ENCODE results near the gene PRSS1.
A peak's percentile ranks its signal among the peaks of the same experiment; 100 is the strongest.

The PRSS1 gene

DNA sequence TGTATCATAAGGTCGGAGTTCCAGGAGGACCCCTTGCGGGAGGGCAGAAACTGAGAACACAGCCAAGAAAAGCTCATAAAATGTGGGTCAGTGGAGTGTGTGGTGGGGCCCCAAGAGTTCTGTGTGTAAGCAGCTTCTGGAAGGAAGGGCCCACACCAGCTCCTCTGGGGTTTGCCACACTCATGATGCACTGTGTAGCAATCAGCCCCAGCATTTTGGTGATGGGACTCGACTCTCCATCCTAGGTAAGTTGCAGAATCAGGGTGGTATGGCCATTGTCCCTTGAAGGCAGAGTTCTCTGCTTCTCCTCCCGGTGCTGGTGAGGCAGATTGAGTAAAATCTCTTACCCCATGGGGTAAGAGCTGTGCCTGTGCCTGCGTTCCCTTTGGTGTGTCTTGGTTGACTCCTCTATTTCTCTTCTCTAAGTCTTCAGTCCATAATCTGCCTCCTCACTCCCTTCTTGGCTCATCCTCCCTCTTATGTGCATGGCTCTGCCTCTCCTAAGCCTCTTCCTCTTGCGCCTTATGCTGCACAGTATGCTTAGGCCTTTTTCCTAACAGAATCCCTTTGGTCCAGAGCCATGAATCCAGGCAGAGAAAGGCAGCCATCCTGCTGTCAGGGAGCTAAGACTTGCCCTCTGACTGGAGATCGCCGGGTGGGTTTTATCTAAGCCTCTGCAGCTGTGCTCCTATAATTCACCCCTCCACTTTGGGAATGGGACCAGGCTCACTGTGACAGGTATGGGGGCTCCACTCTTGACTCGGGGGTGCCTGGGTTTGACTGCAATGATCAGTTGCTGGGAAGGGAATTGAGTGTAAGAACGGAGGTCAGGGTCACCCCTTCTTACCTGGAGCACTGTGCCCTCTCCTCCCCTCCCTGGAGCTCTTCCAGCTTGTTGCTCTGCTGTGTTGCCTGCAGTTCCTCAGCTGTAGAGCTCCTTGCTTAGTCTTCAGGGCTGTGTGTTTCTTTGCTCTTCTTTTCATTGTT, 39.3 kb downstream of the PRSS1 start:
- DNase-seq (ENCODE audit: low read depth, low spot score): no peak
- H3K4me3 ChIP-seq (ENCODE audit: low read length): peak overlapping the region; percentile 97

DNA sequence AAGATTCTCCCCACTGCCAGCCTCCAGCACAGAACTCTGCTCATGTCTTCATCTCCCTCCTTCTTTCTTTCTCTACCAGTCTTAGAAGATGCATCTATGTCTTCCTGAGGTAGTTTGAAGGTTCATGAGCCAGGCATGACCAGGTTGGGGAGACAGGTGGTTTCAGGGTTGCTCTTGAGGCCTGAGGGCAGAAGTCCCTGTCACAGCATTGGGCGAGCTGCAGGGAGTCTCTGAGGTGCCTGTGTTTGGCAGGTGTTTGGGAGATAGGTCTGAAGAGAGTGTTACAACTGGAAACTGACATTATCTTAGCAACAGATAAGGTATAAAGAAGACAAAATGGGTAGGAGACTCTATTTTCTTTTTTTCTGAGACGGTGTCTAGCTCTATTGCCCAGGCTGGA, 40.2 kb downstream of the PRSS1 start:
- DNase-seq (ENCODE audit: low read depth, low spot score): no peak

DNA sequence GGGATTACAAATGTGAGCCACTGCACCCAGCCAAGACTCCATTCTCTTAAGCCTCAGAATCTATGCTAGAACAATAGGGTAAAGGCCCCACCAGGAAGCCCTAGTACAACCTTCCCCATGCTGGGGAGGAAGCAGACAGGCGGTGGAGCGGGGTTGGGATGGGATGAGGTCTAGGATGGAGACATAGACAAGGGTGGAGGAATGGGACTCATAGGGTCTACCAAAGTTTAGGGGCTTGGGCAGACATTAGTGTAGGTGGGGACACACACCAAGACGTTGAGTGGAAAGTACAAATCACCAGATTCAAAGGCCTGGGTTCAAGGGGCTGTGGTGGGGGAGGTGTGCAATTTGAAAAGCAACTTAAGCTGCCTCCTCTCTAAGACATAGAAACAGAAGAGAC, 40.8 kb downstream of the PRSS1 start:
- peak overlapping the region; percentile 97 for H3K4me3 ChIP-seq (ENCODE audit: low read length)
- DNase-seq (ENCODE audit: low read depth, low spot score): peak; percentile 60

More for the DNA sequence above, 40.2 kb downstream of the PRSS1 start:
- peak overlapping the region; percentile 97 for H3K4me3 ChIP-seq (ENCODE audit: low read length)

DNA sequence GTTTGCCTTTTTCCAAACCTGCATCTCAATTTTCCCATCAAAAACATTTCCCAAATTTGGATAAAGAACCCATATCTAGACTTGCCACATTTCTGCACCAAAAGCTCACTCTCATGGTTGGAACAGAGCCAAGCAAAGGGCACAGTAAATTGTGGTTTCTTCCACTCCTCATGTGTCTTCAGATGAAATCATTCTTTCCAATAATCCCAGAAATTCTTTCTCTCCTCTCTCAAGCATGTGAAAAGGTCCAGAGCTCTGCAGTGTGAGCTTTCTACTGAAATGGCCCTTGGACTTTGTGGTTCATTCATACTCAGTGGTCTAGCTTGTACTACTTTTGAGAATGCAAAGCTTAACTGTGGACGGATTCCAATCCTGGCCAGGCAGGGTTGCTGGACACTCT, 41.3 kb downstream of the PRSS1 start:
- no peak for DNase-seq (ENCODE audit: low read depth, low spot score)
- H3K4me3 ChIP-seq (ENCODE audit: low read length): peak overlapping the region; percentile 97

DNA sequence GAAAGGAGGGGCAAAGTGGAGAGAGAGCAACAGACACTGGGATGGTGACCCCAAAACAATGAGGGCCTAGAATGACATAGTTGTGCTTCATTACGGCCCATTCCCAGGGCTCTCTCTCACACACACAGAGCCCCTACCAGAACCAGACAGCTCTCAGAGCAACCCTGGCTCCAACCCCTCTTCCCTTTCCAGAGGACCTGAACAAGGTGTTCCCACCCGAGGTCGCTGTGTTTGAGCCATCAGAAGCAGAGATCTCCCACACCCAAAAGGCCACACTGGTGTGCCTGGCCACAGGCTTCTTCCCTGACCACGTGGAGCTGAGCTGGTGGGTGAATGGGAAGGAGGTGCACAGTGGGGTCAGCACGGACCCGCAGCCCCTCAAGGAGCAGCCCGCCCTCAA, 42.2 kb downstream of the PRSS1 start:
- H3K4me3 ChIP-seq (ENCODE audit: low read length): peak overlapping the region; percentile 97

DNA sequence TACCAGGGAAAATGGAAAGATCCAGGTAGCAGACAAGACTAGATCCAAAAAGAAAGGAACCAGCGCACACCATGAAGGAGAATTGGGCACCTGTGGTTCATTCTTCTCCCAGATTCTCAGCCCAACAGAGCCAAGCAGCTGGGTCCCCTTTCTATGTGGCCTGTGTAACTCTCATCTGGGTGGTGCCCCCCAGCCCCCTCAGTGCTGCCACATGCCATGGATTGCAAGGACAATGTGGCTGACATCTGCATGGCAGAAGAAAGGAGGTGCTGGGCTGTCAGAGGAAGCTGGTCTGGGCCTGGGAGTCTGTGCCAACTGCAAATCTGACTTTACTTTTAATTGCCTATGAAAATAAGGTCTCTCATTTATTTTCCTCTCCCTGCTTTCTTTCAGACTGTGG, 42.9 kb downstream of the PRSS1 start:
- peak overlapping the region; percentile 20 for H3K4me3 ChIP-seq (ENCODE audit: low read length)
- DNase-seq (ENCODE audit: low read depth, low spot score): no peak

More for the DNA sequence above, 42.2 kb downstream of the PRSS1 start:
- no peak for DNase-seq (ENCODE audit: low read depth, low spot score)

DNA sequence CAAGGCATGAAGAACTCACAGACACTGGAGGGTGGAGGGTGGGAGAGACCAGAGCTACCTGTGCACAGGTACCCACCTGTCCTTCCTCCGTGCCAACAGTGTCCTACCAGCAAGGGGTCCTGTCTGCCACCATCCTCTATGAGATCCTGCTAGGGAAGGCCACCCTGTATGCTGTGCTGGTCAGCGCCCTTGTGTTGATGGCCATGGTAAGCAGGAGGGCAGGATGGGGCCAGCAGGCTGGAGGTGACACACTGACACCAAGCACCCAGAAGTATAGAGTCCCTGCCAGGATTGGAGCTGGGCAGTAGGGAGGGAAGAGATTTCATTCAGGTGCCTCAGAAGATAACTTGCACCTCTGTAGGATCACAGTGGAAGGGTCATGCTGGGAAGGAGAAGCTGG, 43.3 kb downstream of the PRSS1 start:
- no peak overlapping the region; the same call in 1 of the 2 replicates for H3K4me3 ChIP-seq (ENCODE audit: low read length)
- no peak for DNase-seq (ENCODE audit: low read depth, low spot score)

DNA sequence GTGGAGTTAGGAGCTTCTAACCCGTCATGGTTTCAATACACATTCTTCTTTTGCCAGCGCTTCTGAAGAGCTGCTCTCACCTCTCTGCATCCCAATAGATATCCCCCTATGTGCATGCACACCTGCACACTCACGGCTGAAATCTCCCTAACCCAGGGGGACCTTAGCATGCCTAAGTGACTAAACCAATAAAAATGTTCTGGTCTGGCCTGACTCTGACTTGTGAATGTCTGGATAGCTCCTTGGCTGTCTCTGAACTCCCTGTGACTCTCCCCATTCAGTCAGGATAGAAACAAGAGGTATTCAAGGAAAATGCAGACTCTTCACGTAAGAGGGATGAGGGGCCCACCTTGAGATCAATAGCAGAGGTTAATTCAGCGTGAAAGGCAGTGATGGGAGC, 43.9 kb downstream of the PRSS1 start:
- no peak for DNase-seq (ENCODE audit: low read depth, low spot score)
- no peak overlapping the region for H3K4me3 ChIP-seq (ENCODE audit: low read length)

DNA sequence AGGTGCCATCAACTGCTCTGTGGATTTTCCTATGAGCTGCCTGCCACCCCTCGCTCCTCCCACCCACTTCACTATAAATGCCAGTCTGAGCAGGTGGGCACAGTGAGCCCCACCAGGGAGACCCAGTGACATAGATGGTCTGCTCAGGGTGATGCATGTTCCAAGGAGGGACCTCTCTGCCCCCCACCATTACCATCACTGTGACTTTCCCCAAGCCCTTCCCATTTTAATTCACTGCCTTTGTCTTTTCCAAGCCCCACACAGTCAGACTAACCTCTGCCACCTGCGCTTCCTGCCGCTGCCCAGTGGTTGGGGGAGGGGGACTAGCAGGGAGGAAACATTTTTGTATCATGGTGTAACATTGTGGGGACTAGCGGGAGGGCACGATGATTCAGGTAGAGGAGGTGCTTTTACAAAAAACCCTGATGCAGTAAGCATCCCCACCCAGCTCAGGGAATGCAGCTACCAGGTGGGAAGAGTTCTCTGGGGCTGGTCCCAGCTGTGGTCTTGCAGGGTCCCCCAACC, 46.1 kb downstream of the PRSS1 start:
- peak overlapping the region; percentile 84 for H3K4me3 ChIP-seq (ENCODE audit: low read length)
- DNase-seq (ENCODE audit: low read depth, low spot score): peak; percentile 96

DNA sequence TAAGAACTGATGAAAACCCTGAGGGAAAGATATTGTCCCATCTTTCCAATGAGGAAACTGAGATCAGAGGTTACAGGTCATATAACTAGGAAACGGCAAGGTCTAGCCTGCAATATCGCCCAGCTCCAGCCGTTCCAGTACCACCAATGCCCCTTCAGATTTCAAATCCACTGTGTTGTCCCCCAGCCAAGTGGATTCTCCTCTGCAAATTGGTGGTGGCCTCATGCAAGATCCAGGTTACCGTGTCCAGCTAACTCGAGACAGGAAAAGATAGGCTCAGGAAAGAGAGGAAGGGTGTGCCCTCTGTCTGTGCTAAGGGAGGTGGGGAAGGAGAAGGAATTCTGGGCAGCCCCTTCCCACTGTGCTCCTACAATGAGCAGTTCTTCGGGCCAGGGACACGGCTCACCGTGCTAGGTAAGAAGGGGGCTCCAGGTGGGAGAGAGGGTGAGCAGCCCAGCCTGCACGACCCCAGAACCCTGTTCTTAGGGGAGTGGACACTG, 46.8 kb downstream of the PRSS1 start:
- peak; percentile 51 for DNase-seq (ENCODE audit: low read depth, low spot score)
- H3K4me3 ChIP-seq (ENCODE audit: low read length): peak overlapping the region; percentile 84

DNA sequence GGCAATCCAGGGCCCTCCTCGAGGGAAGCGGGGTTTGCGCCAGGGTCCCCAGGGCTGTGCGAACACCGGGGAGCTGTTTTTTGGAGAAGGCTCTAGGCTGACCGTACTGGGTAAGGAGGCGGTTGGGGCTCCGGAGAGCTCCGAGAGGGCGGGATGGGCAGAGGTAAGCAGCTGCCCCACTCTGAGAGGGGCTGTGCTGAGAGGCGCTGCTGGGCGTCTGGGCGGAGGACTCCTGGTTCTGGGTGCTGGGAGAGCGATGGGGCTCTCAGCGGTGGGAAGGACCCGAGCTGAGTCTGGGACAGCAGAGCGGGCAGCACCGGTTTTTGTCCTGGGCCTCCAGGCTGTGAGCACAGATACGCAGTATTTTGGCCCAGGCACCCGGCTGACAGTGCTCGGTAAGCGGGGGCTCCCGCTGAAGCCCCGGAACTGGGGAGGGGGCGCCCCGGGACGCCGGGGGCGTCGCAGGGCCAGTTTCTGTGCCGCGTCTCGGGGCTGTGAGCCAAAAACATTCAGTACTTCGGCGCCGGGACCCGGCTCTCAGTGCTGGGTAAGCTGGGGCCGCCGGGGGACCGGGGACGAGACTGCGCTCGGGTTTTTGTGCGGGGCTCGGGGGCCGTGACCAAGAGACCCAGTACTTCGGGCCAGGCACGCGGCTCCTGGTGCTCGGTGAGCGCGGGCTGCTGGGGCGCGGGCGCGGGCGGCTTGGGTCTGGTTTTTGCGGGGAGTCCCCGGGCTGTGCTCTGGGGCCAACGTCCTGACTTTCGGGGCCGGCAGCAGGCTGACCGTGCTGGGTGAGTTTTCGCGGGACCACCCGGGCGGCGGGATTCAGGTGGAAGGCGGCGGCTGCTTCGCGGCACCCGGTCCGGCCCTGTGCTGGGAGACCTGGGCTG, 47.5 kb downstream of the PRSS1 start:
- DNase-seq (ENCODE audit: low read depth, low spot score): no peak
- H3K4me3 ChIP-seq (ENCODE audit: low read length): peak overlapping the region; percentile 84

DNA sequence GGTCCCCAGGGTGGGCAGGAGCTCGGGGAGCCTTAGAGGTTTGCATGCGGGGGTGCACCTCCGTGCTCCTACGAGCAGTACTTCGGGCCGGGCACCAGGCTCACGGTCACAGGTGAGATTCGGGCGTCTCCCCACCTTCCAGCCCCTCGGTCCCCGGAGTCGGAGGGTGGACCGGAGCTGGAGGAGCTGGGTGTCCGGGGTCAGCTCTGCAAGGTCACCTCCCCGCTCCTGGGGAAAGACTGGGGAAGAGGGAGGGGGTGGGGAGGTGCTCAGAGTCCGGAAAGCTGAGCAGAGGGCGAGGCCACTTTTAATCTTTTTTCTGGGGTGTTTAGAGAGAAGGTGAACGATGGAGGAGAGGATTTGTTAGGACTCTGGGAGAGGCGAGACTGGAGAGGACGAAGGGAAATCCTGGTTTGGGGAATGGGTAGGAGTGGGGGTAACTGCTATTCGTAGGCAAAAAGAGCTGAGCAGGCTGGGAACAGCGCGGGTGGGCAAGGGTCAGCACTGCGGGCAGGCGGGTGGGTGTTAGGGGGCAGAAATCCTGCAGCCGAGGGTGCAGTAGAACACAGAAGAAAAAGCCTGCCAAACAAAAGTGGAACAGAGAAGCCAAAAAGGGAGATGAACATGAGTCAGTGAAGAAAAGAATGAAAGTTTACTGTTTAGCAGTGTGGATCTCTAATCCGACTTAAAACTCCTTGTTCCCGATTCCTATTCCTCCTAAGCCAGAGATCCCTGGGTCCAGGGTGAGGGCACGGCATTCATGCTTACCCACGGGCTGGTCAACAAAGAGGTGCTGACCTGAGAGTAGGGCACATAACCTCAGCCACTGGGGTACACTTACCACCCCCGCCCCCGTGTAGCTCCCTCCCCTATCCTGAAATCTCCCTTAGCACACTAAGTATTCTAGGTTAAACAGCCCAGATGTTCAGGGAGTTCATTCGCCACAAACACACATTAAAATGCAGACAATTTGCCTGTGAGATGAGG, 48.4 kb downstream of the PRSS1 start:
- DNase-seq (ENCODE audit: low read depth, low spot score): peak; percentile 57
- peak overlapping the region; percentile 84 for H3K4me3 ChIP-seq (ENCODE audit: low read length)

DNA sequence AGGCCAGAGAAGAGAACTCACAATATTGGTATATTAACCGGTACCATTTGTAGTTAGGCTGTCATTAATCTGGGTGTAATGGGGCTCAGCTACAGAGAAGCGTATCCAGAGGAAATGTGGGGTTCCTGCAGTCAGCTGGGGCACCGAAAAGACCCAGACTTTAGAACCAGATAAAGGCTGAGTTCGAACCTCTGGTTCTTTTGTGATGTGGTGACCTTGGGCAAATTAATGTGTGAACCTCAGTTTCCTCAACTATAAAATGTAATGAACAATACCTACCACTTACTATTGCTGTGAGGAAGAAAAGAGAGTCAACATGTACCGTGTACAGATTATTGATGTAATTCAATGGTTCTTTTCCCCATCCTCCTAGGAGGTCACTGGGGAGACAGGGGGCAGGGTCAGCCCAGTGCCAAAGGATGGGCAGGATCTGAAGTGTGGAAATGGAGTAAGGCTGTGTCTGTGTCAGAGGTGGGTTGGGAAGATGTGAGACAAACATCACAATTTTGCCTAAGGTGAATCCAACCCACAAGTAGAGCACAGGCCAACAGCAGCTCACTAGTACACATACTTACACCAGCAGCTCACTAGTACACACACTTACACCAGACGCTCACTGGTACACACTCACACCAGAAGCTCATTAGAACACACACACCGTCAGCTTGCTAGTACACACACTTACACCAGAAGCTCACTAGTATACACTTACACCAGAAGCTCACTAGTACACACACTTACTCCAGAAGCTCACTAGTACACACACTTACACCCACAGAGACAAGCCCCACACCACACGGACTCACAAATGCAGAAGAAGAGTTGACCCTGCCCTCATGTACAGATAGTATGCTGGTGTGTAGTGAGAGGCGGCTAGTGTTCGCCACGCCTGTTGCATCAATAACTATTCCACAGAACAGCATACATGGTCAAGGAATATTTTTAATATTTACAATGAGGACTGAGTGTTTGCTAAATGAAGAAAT, 49.5 kb downstream of the PRSS1 start:
- peak; percentile 63 for DNase-seq (ENCODE audit: low read depth, low spot score)
- peak overlapping the region; percentile 84 for H3K4me3 ChIP-seq (ENCODE audit: low read length)

DNA sequence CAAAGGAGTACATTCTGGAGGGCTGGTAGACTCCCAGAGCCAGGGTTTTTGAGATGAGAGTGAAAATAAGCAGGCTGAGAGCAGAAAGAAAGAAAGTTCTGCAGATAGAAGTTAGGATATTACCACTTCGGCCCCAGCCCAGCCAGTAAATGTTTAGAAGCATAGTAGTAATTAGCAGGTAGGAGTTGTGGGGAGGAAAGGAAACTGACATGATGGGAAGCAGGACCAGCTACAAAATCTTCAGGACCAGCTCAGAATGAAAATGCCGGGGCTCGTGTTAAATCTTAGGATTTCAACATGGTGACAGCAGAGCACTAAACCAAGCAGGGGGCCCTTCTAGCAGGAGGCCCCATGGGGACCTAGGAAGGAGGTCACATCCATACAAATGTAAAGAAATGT, 50.2 kb downstream of the PRSS1 start:
- H3K4me3 ChIP-seq (ENCODE audit: low read length): peak overlapping the region; percentile 22
- no peak for DNase-seq (ENCODE audit: low read depth, low spot score)

DNA sequence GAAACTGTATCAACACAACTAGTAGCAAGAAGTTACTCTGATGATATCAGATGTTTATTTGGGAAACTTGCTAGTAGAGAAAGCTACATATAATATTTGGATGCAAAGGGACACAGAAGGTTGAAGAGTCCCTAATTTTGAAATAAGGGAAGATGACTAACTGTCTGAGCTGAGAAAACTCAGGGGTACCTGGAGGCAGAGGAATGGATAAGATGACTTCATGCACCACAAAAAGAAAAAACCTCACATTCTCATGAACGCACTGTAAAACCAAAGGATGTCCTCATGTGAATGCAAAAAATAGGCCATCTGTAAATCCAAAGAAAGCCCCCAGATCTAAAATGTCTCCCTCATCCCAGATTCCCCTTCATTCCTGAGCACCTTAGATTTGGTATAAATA, 50.8 kb downstream of the PRSS1 start:
- H3K4me3 ChIP-seq (ENCODE audit: low read length): no peak overlapping the region
- peak; percentile 60 for DNase-seq (ENCODE audit: low read depth, low spot score)

DNA sequence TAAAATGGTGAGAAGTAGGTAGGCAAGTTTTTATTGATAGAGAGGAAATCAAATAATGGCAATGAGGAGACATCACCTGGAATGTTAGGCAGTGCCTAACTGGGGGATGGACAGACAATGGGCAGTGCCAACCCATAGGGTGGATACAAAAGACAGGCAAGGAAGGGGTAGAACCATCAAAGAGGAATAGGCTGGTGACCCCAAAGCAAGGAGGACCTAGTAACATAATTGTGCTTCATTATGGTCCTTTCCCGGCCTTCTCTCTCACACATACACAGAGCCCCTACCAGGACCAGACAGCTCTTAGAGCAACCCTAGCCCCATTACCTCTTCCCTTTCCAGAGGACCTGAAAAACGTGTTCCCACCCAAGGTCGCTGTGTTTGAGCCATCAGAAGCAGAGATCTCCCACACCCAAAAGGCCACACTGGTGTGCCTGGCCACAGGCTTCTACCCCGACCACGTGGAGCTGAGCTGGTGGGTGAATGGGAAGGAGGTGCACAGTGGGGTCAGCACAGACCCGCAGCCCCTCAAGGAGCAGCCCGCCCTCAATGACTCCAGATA, 51.5 kb downstream of the PRSS1 start:
- H3K4me3 ChIP-seq (ENCODE audit: low read length): no peak overlapping the region
- no peak for DNase-seq (ENCODE audit: low read depth, low spot score)

Data from Jurkat, Clone E6-1 (cell line).